GM23248 (cell line): ENCODE data around the gene FSTL1. TPM values are rescaled to one million over a fixed set of nuclear protein-coding genes. Genes with fewer than 3 reads are reported as not detected.

Experiments used
- DNase-seq: peaks from one replicate; pipeline ENCODE4 v3.0.0-alpha.2; 2015
- H2AFZ ChIP-seq: fragments of 200-600 bp; sonication (generic); 2 replicates; pipeline ENCODE4 v1.6.1; 2016; ENCODE audit warnings: antibody characterized with exemption
- H3F3A ChIP-seq: fragments of 200-600 bp; sonication (generic); 2 replicates; pipeline ENCODE4 v1.6.1; 2016; ENCODE audit warnings: mild to moderate bottlenecking, antibody characterized with exemption, mixed run types; ENCODE audit not compliant: insufficient read depth
- H3K27ac ChIP-seq: fragments of 200-600 bp; sonication (generic); 2 replicates; pipeline ENCODE4 v1.5.1; 2016; ENCODE audit warnings: mild to moderate bottlenecking
- H3K27me3 ChIP-seq: fragments of 200-600 bp; sonication (generic); replicated peaks from 2 replicates; pipeline ENCODE4 v1.6.1; 2016; ENCODE audit warnings: mild to moderate bottlenecking; ENCODE audit not compliant: insufficient read depth
- H3K36me3 ChIP-seq: fragments of 200-600 bp; sonication (generic); 2 replicates; pipeline ENCODE4 v1.6.1; 2016; ENCODE audit warnings: low read depth, mild to moderate bottlenecking
- H3K4me1 ChIP-seq: fragments of 200-600 bp; sonication (generic); 2 replicates; pipeline ENCODE4 v1.6.1; 2016; ENCODE audit warnings: mild to moderate bottlenecking; ENCODE audit not compliant: insufficient read depth
- H3K4me2 ChIP-seq: fragments of 200-600 bp; sonication (generic); one replicate; pipeline ENCODE4 v1.6.1; 2016; ENCODE audit warnings: mild to moderate bottlenecking; ENCODE audit not compliant: unreplicated experiment
- H3K4me3 ChIP-seq: fragments of 200-600 bp; sonication (generic); 2 replicates; pipeline ENCODE4 v1.5.1; 2016; ENCODE audit warnings: mild to moderate bottlenecking
- H3K79me2 ChIP-seq: fragments of 200-600 bp; sonication (generic); 2 replicates; pipeline ENCODE4 v1.6.1; 2016; ENCODE audit warnings: mild to moderate bottlenecking; ENCODE audit not compliant: insufficient read depth
- H3K9ac ChIP-seq: fragments of 200-600 bp; sonication (generic); 2 replicates; pipeline ENCODE4 v1.6.1; 2016; ENCODE audit warnings: mild to moderate bottlenecking
- H3K9me2 ChIP-seq: fragments of 200-600 bp; sonication (generic); 2 replicates; pipeline ENCODE4 v1.6.1; 2016; ENCODE audit warnings: mixed run types, mild to moderate bottlenecking, moderate library complexity; ENCODE audit not compliant: insufficient read depth
- H3K9me3 ChIP-seq: fragments of 200-600 bp; sonication (generic); one replicate; pipeline ENCODE4 v1.6.1; 2017; ENCODE audit warnings: low read depth
- H4K20me1 ChIP-seq: fragments of 200-600 bp; sonication (generic); 2 replicates; pipeline ENCODE4 v1.6.0; 2016; ENCODE audit not compliant: insufficient read depth
- EZH2 ChIP-seq: fragments of 200-600 bp; sonication (generic); IDR thresholded peaks from 2 replicates; pipeline ENCODE4 v1.6.1; 2018; ENCODE audit warnings: antibody characterized with exemption, mild to moderate bottlenecking; ENCODE audit not compliant: insufficient read depth, poor library complexity, severe bottlenecking
- EZH2phosphoT487 ChIP-seq: fragments of 200-600 bp; sonication (generic); IDR thresholded peaks from 2 replicates; pipeline ENCODE4 v1.6.1; 2018; ENCODE audit warnings: antibody characterized with exemption, moderate library complexity, mild to moderate bottlenecking, low read depth; ENCODE audit not compliant: insufficient read depth
- WGBS, 2 experiments: methylation state at CpG; one replicate each; pipeline ENCODE4 v1.1.6; 2015 to 2017; ENCODE audit warnings: low lambda C conversion rate in 2 of 2, low coverage in 1 of 2; ENCODE audit errors: missing lambda C conversion rate in 2 of 2; 5-methylcytosine and 5-hydroxymethylcytosine counted together
- in situ Hi-C: fragments of 300-500 bp; cut with MboI; formaldehyde crosslinking; loops from 2 replicates; pipeline ENCODE4 v1.15.0; 2020
- polyA plus RNA-seq: library from polyadenylated mRNA; unstranded; fragments of >200 nt; fragmentation: Nextera tagmentation; extraction: Ambion mirVana; gene quantifications from 2 replicates; pipeline ENCODE4 v1.2.1, GENCODE V29; 2016
- total RNA-seq: library from RNA; depleted of rRNA; stranded (reverse); fragments of >200 nt; shearing (Covaris generic); gene quantifications from 2 replicates; pipeline ENCODE4 v1.2.3, GENCODE V29; 2014

The FSTL1 gene
- total and polyA plus RNA-seq, 2 experiments from 2014 or later: 1,910 to 4,171 TPM

DNA sequence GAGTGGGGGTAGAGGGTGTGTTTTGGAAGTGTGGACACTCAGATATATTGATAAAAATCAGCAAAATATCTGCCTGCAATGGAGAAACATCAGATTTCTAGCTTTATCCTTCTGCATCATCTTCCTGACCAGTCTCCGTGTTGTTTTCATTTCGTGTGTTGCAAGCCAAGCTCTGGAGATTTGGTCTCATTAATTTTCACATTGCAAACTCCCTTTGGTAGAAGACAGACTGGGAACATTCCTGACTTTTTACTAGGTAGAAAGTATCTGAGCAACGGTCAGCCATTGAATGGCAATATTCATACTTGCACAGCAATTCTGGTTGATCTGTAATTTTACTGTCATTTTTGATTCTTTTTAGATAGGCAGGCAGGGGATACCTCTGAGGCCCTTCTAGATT lies 30.4 kb downstream of the FSTL1 start:
- Histone ChIP-seq H3K4me1 (peaks cover 86% of the 10 kb centered on the region), H3K9ac (peak overlapping the region; percentile 59), H3K9me3 (no peaks in the 10 kb centered on the region), H3K36me3 (peaks cover 44% of the 10 kb centered on the region), H3K9me2 (no peaks in the 10 kb centered on the region), H3K79me2 (peaks cover 94% of the 10 kb centered on the region), H4K20me1 (peaks cover 37% of the 10 kb centered on the region; the same call in 1 of the 2 replicates), H3F3A (peaks cover 97% of the 10 kb centered on the region), H3K27me3 (no peaks in the 10 kb centered on the region), H3K27ac (peak overlapping the region; percentile 89), H3K4me3 (no peak overlapping the region), H3K4me2 (peak overlapping the region; percentile 17), H2AFZ (no peak overlapping the region)
- TF ChIP-seq EZH2 (no peak), EZH2phosphoT487 (no peak)
- in situ Hi-C loops: loop anchor here (25.0 kb wide), 1 partner anchor 367 kb away; no protein-coding TSS in a partner anchor
- no peak for DNase-seq
- 11 to 26% methylated on average over 3 of the region's 3 CpGs for WGBS, 2 experiments

DNA sequence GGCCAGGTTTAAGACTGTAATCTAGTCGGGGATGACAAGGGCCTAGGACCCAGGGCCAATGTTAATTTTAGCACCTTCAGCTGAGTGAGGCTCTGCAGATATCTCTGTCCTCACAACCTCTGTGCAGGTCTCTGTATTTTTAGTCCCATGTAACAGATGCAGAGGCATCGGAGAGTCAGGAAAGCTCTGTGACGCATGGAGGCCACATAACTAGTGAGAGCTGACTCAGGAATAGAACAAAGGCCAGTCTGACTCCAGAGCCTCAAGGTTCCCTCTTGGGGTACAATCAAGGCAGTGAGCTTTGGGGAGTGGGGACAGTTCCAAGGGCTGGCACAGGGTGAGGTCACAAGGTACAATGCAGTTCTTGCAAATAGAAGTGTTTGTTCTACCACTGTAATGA lies 31.0 kb downstream of the FSTL1 start:
- Histone ChIP-seq H4K20me1 (peaks cover 37% of the 10 kb centered on the region; the same call in 1 of the 2 replicates), H3K4me1 (peaks cover 81% of the 10 kb centered on the region), H3K9me3 (no peaks in the 10 kb centered on the region), H3K27ac (peak overlapping the region; percentile 89), H3K4me3 (no peak overlapping the region), H3K9ac (peak overlapping the region; percentile 59; the same call in 1 of the 2 replicates), H3F3A (peaks cover 96% of the 10 kb centered on the region), H3K27me3 (no peaks in the 10 kb centered on the region), H2AFZ (no peak overlapping the region), H3K4me2 (no peak overlapping the region), H3K9me2 (no peaks in the 10 kb centered on the region), H3K79me2 (peaks cover 93% of the 10 kb centered on the region), H3K36me3 (peaks cover 49% of the 10 kb centered on the region)
- no peak for TF ChIP-seq EZH2phosphoT487
- TF ChIP-seq EZH2: no peak
- in situ Hi-C loops: loop anchor here (25.0 kb wide), 1 partner anchor 368 kb away; no protein-coding TSS in a partner anchor
- WGBS, 2 experiments: 63 to 71% methylated on average over 3 of the region's 3 CpGs
- DNase-seq: no peak

DNA sequence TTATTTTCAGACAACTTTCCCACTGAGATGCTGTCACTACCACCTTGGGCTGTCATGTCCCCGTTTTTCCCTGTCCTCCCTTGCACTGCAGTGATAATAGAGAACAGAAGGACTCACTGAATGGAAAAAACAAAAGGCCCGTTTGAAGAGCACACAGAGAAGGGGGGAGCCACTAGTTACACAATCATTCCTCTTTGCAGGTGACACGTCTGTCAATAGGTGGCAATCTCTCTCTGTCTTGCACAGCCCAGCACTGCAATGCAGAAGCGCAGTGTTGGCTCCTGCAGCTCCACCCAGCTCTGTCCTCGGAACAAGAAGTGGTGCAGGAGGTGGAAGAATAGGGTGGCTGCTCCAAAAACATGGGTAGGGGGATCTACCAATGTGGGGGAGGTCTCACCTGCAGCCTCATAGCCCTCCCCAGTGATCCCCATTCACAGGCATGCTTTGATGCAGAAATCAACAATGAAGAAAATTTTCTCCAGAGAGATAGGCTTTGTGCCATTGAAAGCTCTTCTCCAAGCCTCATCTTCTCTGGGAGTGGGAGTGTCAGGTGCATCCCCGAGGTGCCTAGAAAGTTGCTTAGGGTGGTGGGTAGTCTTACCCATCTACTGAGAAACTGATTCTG lies 31.8 kb downstream of the FSTL1 start:
- Histone ChIP-seq H3K36me3 (peaks cover 43% of the 10 kb centered on the region), H3K27ac (peak overlapping the region; percentile 89), H3F3A (peaks cover 88% of the 10 kb centered on the region), H3K9me3 (no peaks in the 10 kb centered on the region), H3K9me2 (no peaks in the 10 kb centered on the region), H3K4me3 (no peak overlapping the region), H3K4me1 (peaks cover 72% of the 10 kb centered on the region), H4K20me1 (peaks cover 37% of the 10 kb centered on the region; the same call in 1 of the 2 replicates), H3K9ac (peak overlapping the region; percentile 65), H3K79me2 (peaks cover 85% of the 10 kb centered on the region), H2AFZ (no peak overlapping the region), H3K4me2 (peak overlapping the region; percentile 66), H3K27me3 (no peaks in the 10 kb centered on the region)
- WGBS, 2 experiments: 22 to 23% methylated on average over 6 of the region's 6 CpGs
- in situ Hi-C loops: loop anchor here (25.0 kb wide), 1 partner anchor 368 kb away; no protein-coding TSS in a partner anchor
- TF ChIP-seq EZH2phosphoT487 (no peak), EZH2 (no peak)
- peak; percentile 54 for DNase-seq

DNA sequence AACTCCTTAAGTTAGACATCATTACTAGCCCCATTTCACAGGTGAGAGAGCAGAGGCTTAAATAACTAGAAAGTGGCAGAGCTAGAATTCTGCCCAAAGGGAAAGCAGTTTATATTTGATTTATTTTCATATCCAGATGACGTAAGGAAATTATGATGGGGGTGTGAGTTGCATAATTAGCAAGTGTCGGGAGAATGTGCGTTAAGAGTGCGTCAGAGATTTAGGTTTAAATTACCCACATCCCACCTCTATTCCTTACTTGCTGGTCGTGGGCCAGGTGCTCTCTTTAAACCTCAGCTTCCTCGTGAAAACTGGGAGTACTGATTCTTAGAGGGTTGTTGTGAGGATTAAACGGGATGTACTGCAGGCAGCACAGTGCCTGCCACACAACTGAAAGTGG lies 32.3 kb downstream of the FSTL1 start:
- Histone ChIP-seq H3K9me3 (no peaks in the 10 kb centered on the region), H3K9me2 (no peaks in the 10 kb centered on the region), H3K4me3 (no peak overlapping the region; the same call in 1 of the 2 replicates), H3K9ac (peak overlapping the region; percentile 65), H3K27me3 (no peaks in the 10 kb centered on the region), H3K79me2 (peaks cover 80% of the 10 kb centered on the region), H4K20me1 (peaks cover 37% of the 10 kb centered on the region; the same call in 1 of the 2 replicates), H3F3A (peaks cover 83% of the 10 kb centered on the region), H3K4me1 (peaks cover 67% of the 10 kb centered on the region), H3K36me3 (peaks cover 38% of the 10 kb centered on the region), H3K4me2 (peak overlapping the region; percentile 66), H3K27ac (peak overlapping the region; percentile 89), H2AFZ (no peak overlapping the region)
- no peak for TF ChIP-seq EZH2phosphoT487
- no peak for TF ChIP-seq EZH2
- in situ Hi-C loops: loop anchor here (25.0 kb wide), 1 partner anchor 369 kb away; no protein-coding TSS in a partner anchor
- 34 to 45% methylated on average over 7 of the region's 7 CpGs for WGBS, 2 experiments
- DNase-seq: no peak
